Measurements from ENCODE around the gene FASN. TPM values are rescaled to one million over a fixed set of nuclear protein-coding genes. Genes with fewer than 3 reads are reported as not detected.

Gene FASN
- total RNA-seq, 4 donors from 2014 or later: 141 to 424 (median 233) TPM

DNA sequence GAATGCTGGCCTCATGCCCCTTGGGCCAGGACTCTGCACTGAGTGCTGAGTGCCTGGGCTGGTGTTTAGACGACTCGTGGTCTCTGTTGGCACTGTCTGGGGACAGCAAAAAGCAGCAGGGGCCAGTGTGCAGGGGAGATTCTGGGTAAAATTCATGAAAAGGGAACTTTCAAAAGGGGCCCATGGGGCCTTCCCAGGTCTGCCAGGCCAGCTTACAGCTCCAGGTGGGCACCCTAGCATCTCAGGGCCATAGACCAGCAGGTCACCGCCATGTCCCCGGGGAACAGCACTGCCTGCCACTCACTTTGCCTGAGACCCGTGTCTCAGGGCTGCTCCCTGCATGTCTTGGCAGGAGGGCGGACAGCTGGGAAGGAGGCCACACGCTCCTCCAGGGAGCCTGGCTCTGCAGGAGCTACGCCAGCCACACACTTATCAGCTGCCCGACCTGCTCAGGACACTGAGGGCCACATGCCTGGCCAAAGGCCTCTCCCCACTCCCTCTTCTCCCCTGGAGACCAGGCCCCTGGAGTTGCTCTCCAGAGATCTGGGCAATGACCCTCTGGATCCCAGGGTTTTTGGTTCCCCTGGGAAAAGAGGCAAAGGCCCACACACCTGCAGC lies 8.8 kb upstream of the FASN start:
- no peak for DNase-seq (ENCODE audit: low spot score in 2 of 2)
- 19 to 20% methylated on average over 4 to 6 of the region's 9 CpGs for WGBS, 2 donors
- no peak overlapping the region for H3K4me3 ChIP-seq (ENCODE audit: low read depth, poor library complexity, severe bottlenecking)
- intact Hi-C loops (cut with DNase I; ENCODE audit: low total_unique reads): no loop called here
- TF ChIP-seq, protein P1, sequence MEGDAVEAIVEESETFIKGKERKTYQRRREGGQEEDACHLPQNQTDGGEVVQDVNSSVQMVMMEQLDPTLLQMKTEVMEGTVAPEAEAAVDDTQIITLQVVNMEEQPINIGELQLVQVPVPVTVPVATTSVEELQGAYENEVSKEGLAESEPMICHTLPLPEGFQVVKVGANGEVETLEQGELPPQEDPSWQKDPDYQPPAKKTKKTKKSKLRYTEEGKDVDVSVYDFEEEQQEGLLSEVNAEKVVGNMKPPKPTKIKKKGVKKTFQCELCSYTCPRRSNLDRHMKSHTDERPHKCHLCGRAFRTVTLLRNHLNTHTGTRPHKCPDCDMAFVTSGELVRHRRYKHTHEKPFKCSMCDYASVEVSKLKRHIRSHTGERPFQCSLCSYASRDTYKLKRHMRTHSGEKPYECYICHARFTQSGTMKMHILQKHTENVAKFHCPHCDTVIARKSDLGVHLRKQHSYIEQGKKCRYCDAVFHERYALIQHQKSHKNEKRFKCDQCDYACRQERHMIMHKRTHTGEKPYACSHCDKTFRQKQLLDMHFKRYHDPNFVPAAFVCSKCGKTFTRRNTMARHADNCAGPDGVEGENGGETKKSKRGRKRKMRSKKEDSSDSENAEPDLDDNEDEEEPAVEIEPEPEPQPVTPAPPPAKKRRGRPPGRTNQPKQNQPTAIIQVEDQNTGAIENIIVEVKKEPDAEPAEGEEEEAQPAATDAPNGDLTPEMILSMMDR (IDR thresholded peaks at IDR 0.05): no peak
- no peak for TF ChIP-seq POLR2A (IDR thresholded peaks at IDR 0.05)

DNA sequence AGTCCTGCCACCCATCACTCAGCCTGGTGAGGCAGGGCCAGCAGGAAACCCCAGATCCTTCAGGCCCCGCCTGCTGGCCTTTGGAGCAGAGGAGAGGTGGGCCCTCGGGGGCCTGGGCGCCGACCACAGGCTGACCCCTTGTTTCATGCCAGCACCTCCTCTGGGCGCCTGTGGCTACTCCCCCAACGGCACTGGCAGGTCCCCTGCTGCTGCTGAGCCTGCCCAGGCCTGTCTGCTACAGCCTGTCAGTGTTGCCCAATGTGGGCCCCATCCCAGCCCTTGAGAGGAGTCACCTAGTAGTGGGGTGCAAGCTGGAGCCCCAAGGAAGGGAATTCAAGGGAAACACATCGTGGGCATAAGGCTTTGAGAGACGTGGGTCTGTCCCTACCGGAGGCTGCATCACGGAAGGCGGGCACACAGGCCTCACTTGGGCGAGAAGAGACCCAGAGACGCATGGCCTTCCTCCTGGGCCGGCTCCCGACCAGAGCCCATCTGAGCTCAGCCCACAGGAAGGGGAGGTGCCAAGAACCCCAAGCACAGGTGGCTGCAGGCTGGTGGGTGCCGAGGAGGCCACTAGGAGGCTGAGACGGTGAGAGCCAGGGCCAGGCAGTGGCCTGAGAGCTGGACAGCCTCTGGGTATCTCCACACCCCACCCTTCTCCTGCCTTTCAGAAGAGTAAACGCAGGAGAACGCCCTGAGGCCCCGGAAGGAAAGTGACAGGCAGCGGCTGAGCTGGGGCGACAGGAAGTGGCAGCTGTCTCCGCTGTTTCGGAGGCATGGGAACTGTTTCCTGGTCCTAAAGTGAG lies 8.0 kb upstream of the FASN start:
- whole genome bisulfite sequencing, 2 donors: 22 to 23% methylated on average over 18 to 23 of the region's 24 CpGs
- peak in 1 of 2 donors; percentile 85 for DNase-seq (ENCODE audit: low spot score in 2 of 2)

DNA sequence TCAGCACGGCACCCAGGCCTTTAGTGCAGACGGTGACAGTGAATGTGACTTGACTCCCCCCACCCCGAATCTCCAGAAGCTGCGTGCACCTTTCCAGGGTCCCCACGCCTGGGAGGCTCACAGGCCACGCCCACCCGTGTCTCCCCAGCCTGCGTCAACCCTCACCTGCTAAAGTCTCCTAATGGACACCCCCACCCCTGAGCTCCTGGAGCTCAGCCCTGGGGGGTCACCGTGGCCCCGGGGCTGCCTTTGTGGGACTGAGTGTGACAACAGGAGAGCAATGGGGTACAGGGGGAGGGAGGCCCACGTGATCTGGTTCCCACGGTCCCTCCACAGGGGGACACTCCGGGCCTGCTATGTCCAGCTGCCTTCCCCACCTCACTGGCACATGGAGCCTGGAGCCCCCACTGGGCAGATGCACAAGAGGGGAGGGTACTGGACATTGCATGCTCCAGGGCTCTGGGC lies 7.4 kb upstream of the FASN start:
- H3K4me3 ChIP-seq (ENCODE audit: low read depth, poor library complexity, severe bottlenecking): no peak overlapping the region
- TF ChIP-seq POLR2A (IDR thresholded peaks at IDR 0.05): no peak
- TF ChIP-seq, protein P1 (IDR thresholded peaks at IDR 0.05): no peak
- WGBS, 2 donors: 78 to 86% methylated on average over 8 to 12 of the region's 13 CpGs
- no peak for DNase-seq (ENCODE audit: low spot score in 2 of 2)
- intact Hi-C loops (cut with DNase I; ENCODE audit: low total_unique reads): no loop called here

More for the DNA sequence above, 8.0 kb upstream of the FASN start:
- no peak for TF ChIP-seq POLR2A (IDR thresholded peaks at IDR 0.05)
- TF ChIP-seq, protein P1 (IDR thresholded peaks at IDR 0.05): peak in 1 of 3 donors; percentile 39
- intact Hi-C loops (cut with DNase I; ENCODE audit: low total_unique reads): no loop called here
- no peak overlapping the region for H3K4me3 ChIP-seq (ENCODE audit: low read depth, poor library complexity, severe bottlenecking)

DNA sequence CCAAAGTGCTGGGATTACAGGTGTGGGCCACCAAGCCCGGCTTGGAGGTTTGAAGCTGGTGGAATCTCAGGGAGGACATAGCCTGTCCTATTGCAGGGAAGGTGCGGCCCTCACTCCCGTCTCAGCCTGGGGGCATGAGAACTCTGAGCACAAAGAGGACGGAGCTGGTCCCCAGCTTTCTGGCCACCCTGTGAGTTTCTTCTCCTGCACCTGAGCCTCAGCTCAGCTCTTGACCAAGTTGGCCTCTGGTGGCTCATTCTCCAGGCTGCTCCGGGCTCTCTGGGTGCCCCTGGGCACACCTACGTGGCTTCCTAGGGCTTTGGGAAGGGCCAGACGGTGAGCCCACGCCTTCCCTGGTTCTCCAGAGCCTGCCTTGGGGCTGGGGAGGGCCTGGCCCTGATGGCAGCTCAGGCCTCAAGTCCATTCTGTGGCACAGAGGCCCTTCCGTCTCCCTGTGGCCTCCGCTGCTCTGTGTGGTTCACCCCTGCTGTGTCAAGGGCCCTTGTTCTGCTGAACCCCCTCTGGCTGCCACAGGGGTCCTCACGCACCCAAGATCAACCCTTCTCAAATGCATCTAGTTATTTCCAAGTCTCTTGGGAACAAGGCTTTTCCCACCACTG lies 6.9 kb upstream of the FASN start:
- DNase-seq (ENCODE audit: low spot score in 2 of 2): no peak
- TF ChIP-seq POLR2A (IDR thresholded peaks at IDR 0.05): no peak
- TF ChIP-seq, protein P1 (IDR thresholded peaks at IDR 0.05): no peak
- no peak overlapping the region for H3K4me3 ChIP-seq (ENCODE audit: low read depth, poor library complexity, severe bottlenecking)
- WGBS, 2 donors: 79 to 92% methylated on average over 11 of the region's 11 CpGs
- intact Hi-C loops (cut with DNase I; ENCODE audit: low total_unique reads): no loop called here

DNA sequence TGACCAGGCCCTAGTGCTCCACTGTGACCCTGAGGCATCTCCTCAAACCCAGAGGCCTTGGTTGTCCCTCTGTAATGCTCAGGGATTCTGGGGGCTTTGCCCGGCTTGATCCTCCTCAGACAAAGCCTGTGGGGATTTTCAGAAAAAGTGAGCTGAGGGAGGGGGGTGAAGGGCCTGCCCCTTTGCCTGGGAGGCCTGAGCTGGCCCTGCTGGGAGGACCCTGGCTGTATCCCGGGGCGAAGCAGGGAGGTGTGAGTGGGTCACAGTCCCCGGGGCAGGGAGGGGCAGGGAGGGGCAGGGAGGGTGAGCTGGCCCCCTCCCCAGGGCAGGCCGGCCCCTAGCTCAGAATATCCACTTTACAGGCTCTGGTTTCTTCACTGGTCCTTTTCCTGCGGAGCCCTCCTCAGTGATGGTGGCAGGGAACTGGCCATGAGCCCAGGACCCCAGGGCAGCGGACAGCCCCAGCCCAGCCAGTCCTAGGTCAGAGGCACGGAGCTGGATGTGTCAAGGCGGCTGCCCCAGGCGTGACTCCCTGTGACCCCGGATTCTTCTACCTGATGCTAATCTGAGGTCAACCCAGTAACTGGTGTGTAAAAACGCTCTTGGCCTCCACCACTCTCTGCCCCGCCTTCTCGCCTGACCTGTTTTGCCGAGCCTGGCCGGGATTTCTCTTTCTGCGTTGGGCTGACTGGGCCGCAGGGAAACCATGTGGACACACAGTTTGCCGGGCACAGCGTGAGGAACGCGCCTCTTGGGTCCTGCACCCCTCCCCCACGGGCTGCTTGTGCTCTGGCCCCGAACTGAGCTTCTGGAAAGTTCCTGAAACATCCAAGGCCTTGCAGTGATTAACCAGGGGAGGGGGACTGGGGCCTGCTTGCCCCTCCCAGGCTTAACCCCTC lies 5.8 kb upstream of the FASN start:
- WGBS, 2 donors: 31 to 44% methylated on average over 22 to 24 of the region's 24 CpGs
- intact Hi-C loops (cut with DNase I; ENCODE audit: low total_unique reads): no loop called here
- peak in 1 of 2 donors; percentile 53 for DNase-seq (ENCODE audit: low spot score in 2 of 2)
- H3K4me3 ChIP-seq (ENCODE audit: low read depth, poor library complexity, severe bottlenecking): no peak overlapping the region
- no peak for TF ChIP-seq POLR2A (IDR thresholded peaks at IDR 0.05)
- TF ChIP-seq, protein P1 (IDR thresholded peaks at IDR 0.05): no peak
